A549 treated with CpdA at 1 μM for 4 hours (cell line): Measurements from ENCODE around the gene AOPEP. TPM values are rescaled to one million over a fixed set of nuclear protein-coding genes. Genes with fewer than 3 reads are reported as not detected.

Experiments
- total RNA-seq: library from RNA; stranded (reverse); fragments of 200-300 nt; extraction: Qiagen RNA extraction; gene quantifications from 5 replicates; pipeline ENCODE4 v1.2.3, GENCODE V29; 2022; ENCODE audit warnings: low read depth

The AOPEP gene
- 170 to 230 TPM (median 215 TPM) in 5 replicates for total RNA-seq

GRCh38 chr9:94726495-94727191 is at the start of gene AOPEP:
Gene AOPEP, plus strand, starts transcription at chr9:94726699. Its CDS starts 33,085 bp downstream, at chr9:94759784.

Other genes starting within 250 kb of the AOPEP start
- gene PCAT7, start 171.6 kb upstream of the AOPEP start, total RNA-seq: 0.71 to 1.1 TPM (median 0.80 TPM) in 5 replicates
- gene FBP2, start 132.9 kb upstream of the AOPEP start, total RNA-seq: not detected in 5 replicates
- gene FBP1, start 87.2 kb upstream of the AOPEP start, total RNA-seq: not detected in 5 replicates